Measurements from ENCODE around the gene MDP1. TPM values are rescaled to one million over a fixed set of nuclear protein-coding genes. Genes with fewer than 3 reads are reported as not detected.
A peak's percentile ranks its signal among the peaks of the same experiment; 100 is the strongest.

MDP1 gene
- total and polyA plus RNA-seq, 2 of the 8 experiments (the other 6 are each of a cell fraction or from before 2014, with no cell fraction given) = 17.7 to 32.2 TPM

GRCh38 chr14:24185741-24186140 is 30.1 kb downstream of the MDP1 start:
- no peak overlapping the region for H3K4me3 ChIP-seq (ENCODE audit: extremely low read depth in 1 of 4, insufficient read depth in 2 of 4, low read depth in 3 of 4, low read length in 4 of 4)
- H4K20me1 ChIP-seq (replicated peaks in 1 of 2; ENCODE audit: control insufficient read depth in 1 of 2, insufficient read depth in 2 of 2, low read length in 2 of 2) = peaks cover 0 to 20% of the 10 kb centered on the region in 2 experiments
- no peak overlapping the region for H3K56ac ChIP-seq (replicated peaks; ENCODE audit: insufficient read length, low read depth, low read length)
- no peak overlapping the region for H3K4ac ChIP-seq (replicated peaks; ENCODE audit: insufficient read length, low read depth, low read length)
- TF ChIP-seq TCF12 (IDR thresholded peaks at IDR 0.05; ENCODE audit: low read depth, low read length) (no peak), MAFK (IDR thresholded peaks at IDR 0.05; ENCODE audit: low read depth, low read length) (no peak), SP1 (IDR thresholded peaks at IDR 0.05; ENCODE audit: low read depth, low read length) (no peak), SUZ12 (IDR thresholded peaks at IDR 0.05; ENCODE audit: low read length) (no peak)
- H4K8ac ChIP-seq (ENCODE audit: extremely low read depth, insufficient read depth, low read length) = no peak overlapping the region
- 95% methylated on average over 11 of the region's 11 CpGs; no CpG with 5 or more reads in 1 of the 2 experiments for WGBS, 2 experiments (ENCODE audit: extremely low coverage in 1 of 2, insufficient coverage in 1 of 2, insufficient read length in 1 of 2, insufficient replicate concordance in 2 of 2, low coverage in 1 of 2, low lambda C conversion rate in 2 of 2, missing lambda C conversion rate in 1 of 2)
- peaks cover 14% of the 10 kb centered on the region for H3K79me1 ChIP-seq (ENCODE audit: low read depth, low read length)
- no peak overlapping the region for H3K4me2 ChIP-seq (ENCODE audit: insufficient read depth in 1 of 2, low read depth in 2 of 2, low read length in 2 of 2)
- no peak overlapping the region for H3K27ac ChIP-seq (ENCODE audit: low read depth, low read length)
- H3K14ac ChIP-seq (ENCODE audit: insufficient read length) = no peak overlapping the region
- no peak overlapping the region for H3K18ac ChIP-seq (ENCODE audit: extremely low read depth, low read length)
- no peaks in the 10 kb centered on the region for H3K9me3 ChIP-seq (ENCODE audit: insufficient read depth in 2 of 2, low read depth in 1 of 2, low read length in 1 of 2)
- CTCF ChIA-PET (ENCODE audit: partially characterized antibody) = interaction anchor here (1.1 to 4.1 kb wide), 3 partner anchors 12 to 38 kb away, joined by 3 to 16 read pairs (median 5); partner anchors contain the start of genes IRF9 and RNF31
- no peak overlapping the region for H2BK5ac ChIP-seq (ENCODE audit: low read depth, low read length)
- H4K5ac ChIP-seq (ENCODE audit: insufficient read length, low read depth, low read length) = no peak overlapping the region
- H2BK20ac ChIP-seq (ENCODE audit: low read length) = no peak overlapping the region
- peaks cover 0 to 13% of the 10 kb centered on the region in 2 experiments; a peak in 2 of 4 replicates for H3K79me2 ChIP-seq (ENCODE audit: control insufficient read depth in 1 of 2, insufficient read depth in 2 of 2, low read length in 2 of 2)
- H4K91ac ChIP-seq (replicated peaks; ENCODE audit: insufficient read length, low read length) = no peak overlapping the region
- H2BK120ac ChIP-seq (replicated peaks; ENCODE audit: low read depth, low read length) = no peak overlapping the region
- H3K36me3 ChIP-seq (ENCODE audit: control insufficient read depth in 2 of 4, insufficient read depth in 4 of 4, low read length in 3 of 4) = peaks cover 17 to 61% (median 49%) of the 10 kb centered on the region in 4 experiments; a peak in 7 of 8 replicates
- FAIRE-seq (no peak), DNase-seq (ENCODE audit: low read depth in 1 of 2, low spot score in 2 of 2) (no peak)
- H3K23ac ChIP-seq (ENCODE audit: insufficient read length) = no peak overlapping the region
- POLR2A ChIA-PET (ENCODE audit: partially characterized antibody) = interaction anchor here (0.8 to 9.3 kb wide), 10 partner anchors 9 to 86 kb away, joined by 3 to 158 read pairs (median 4); partner anchors contain the start of genes CHMP4A, PSME2, REC8 and RNF31
- H3K23me2 ChIP-seq (ENCODE audit: low read depth, low read length) = peaks cover 5% of the 10 kb centered on the region
- H2AK5ac ChIP-seq (ENCODE audit: low read depth, low read length) = no peak overlapping the region
- H3K27me3 ChIP-seq (replicated peaks in 1 of 4; ENCODE audit: control insufficient read depth in 3 of 4, extremely low read depth in 1 of 4, insufficient read depth in 3 of 4, low read length in 3 of 4) = no peaks in the 10 kb centered on the region
- H3K9ac ChIP-seq (replicated peaks in 1 of 4; ENCODE audit: extremely low read depth in 1 of 4, low read depth in 3 of 4, low read length in 3 of 4) = no peak overlapping the region
- H2BK12ac ChIP-seq (ENCODE audit: low read depth, low read length) = 0 out of 2 replicates have a peak overlapping the region, but pooled peaks have one; percentile 9
- no peak overlapping the region for H2BK15ac ChIP-seq (ENCODE audit: low read length)
- H2AFZ ChIP-seq (ENCODE audit: low read length) = no peak overlapping the region
- peaks cover 0 to 7% (median 4%) of the 10 kb centered on the region in 4 experiments; a peak in 6 of 7 replicates for H3K4me1 ChIP-seq (replicated peaks in 1 of 4; ENCODE audit: control insufficient read depth in 3 of 4, insufficient read depth in 4 of 4, low read length in 3 of 4)

Measured in H1 (cell line).